Kidney (tissue), 14 donors: ENCODE data around the gene CDK6. TPM values are rescaled to one million over a fixed set of nuclear protein-coding genes. Genes with fewer than 3 reads are reported as not detected.

Source experiments
- DNase-seq, 5 donors: peaks; one replicate each; pipeline ENCODE4 v3.0.0-alpha.2; 2013 to 2020
- FAIRE-seq: peaks from 2 replicates; lab custom pipeline; 2012; peaks lifted over from hg19 to GRCh38; lab: Jason Lieb, UNC
- H3K27ac ChIP-seq, 2 donors: one replicate each; pipeline ENCODE4 v1.7.0; 2013; ENCODE audit warnings: low read depth in 2 of 2, low read length in 2 of 2, inconsistent platforms in 1 of 2
- H3K27me3 ChIP-seq: one replicate; pipeline ENCODE4 v1.7.1; 2013; ENCODE audit warnings: low read length, inconsistent platforms; ENCODE audit not compliant: control insufficient read depth, insufficient read depth
- H3K36me3 ChIP-seq, 3 donors: one replicate each; pipeline versions ENCODE4 v1.7.0 to v1.7.1; 2013; ENCODE audit warnings: low read length in 3 of 3, control low read depth in 1 of 3, inconsistent platforms in 1 of 3; ENCODE audit not compliant: insufficient read depth in 3 of 3, control insufficient read depth in 2 of 3
- H3K4me1 ChIP-seq, 3 donors: one replicate each; pipeline versions ENCODE4 v1.7.0 to v1.7.1; 2013; ENCODE audit warnings: low read length in 3 of 3, inconsistent platforms in 1 of 3, low read depth in 1 of 3; ENCODE audit not compliant: control insufficient read depth in 2 of 3, insufficient read depth in 2 of 3
- H3K4me3 ChIP-seq, 3 donors: one replicate each; pipeline versions ENCODE4 v1.7.0 to v1.8.1; 2013; ENCODE audit warnings: low read length in 3 of 3, control low read depth in 1 of 3, inconsistent platforms in 1 of 3
- H3K9ac ChIP-seq, 3 donors: one replicate each; pipeline versions ENCODE4 v1.7.0 to v1.7.1; 2013; ENCODE audit warnings: low read length in 3 of 3, control low read depth in 1 of 3, inconsistent platforms in 1 of 3
- H3K9me3 ChIP-seq, 3 donors: one replicate each; pipeline versions ENCODE4 v1.7.0 to v1.7.1; 2013; ENCODE audit warnings: low read length in 3 of 3, control low read depth in 1 of 3, inconsistent platforms in 1 of 3; ENCODE audit not compliant: control insufficient read depth in 2 of 3, insufficient read depth in 1 of 3
- CTCF ChIP-seq: IDR thresholded peaks from 3 replicates; pipeline ENCODE4 v1.5.1; 2012; ENCODE audit warnings: mild to moderate bottlenecking, moderate library complexity, borderline replicate concordance; ENCODE audit not compliant: insufficient read depth; ENCODE audit errors: extremely low read depth
- intact Hi-C: fragments of 100-400 bp; cut with DNase I; formaldehyde crosslinking; loops from one replicate; pipeline ENCODE4 v1.11.1; 2022
- polyA plus RNA-seq: library from polyadenylated mRNA; stranded (reverse); fragments of 350-450 nt; fragmentation: Illumina TruSeq; extraction: RNeasy Lipid Tissue Mini Kit (QIAGEN cat#74804); gene quantifications from one replicate; pipeline ENCODE4 v1.2.3, GENCODE V29; 2014; ENCODE audit warnings: low read depth, low replicate concordance; ENCODE audit not compliant: insufficient read depth
- total RNA-seq: library from RNA; stranded (reverse); fragmentation: NEBNext Ultra II Directional; extraction: Animal tissue kit (Norgen Biotek cat#: 25700); gene quantifications from one replicate; pipeline ENCODE4 v1.2.1, GENCODE V29; 2021
- donor health status: control.
- donor health status: control.
- donor health status: control.
- donor health status: control.
- donor health status: control.
- donor health status: DM: yes; HTN: yes; CAD: no.
- donor health status: Normal renal cell carcinoma (clear cell type).

The CDK6 gene
- total and polyA plus RNA-seq, 2 donors from 2014 or later = 3.6 to 20.8 TPM

- H3K36me3 ChIP-seq = no peaks in the 10 kb centered on the region
- DNase-seq = no peak
- H3K9ac ChIP-seq = peak overlapping the region in 1 of 3 donors; percentile 80
- H3K27me3 ChIP-seq = peaks cover 2% of the 10 kb centered on the region
- H3K27ac ChIP-seq = no peak overlapping the region
- H3K4me1 ChIP-seq = peaks cover 0 to 13% (median 10%) of the 10 kb centered on the region in 3 donors
- TF ChIP-seq CTCF = no peak
- no peaks in the 10 kb centered on the region for H3K9me3 ChIP-seq
- intact Hi-C loops = no loop called here
- no peak for FAIRE-seq
- peak overlapping the region in 2 of 3 donors; percentile 82 to 90 for H3K4me3 ChIP-seq
Observed at GRCh38 chr7:92588561-92588960, 247.8 kb downstream of the CDK6 start.

GRCh38 chr7:92586841-92587240, 249.5 kb downstream of the CDK6 start:
- no peak overlapping the region for H3K27ac ChIP-seq
- peaks cover 0 to 13% (median 10%) of the 10 kb centered on the region in 3 donors for H3K4me1 ChIP-seq
- H3K4me3 ChIP-seq = no peak overlapping the region
- no peak overlapping the region for H3K9ac ChIP-seq
- H3K27me3 ChIP-seq = peaks cover 2% of the 10 kb centered on the region
- intact Hi-C loops = no loop called here
- DNase-seq (no peak), FAIRE-seq (no peak)
- no peaks in the 10 kb centered on the region for H3K36me3 ChIP-seq
- no peaks in the 10 kb centered on the region for H3K9me3 ChIP-seq
- no peak for TF ChIP-seq CTCF

GRCh38 chr7:92586403-92586802, 250.0 kb downstream of the CDK6 start:
- no peak for FAIRE-seq
- Histone ChIP-seq H3K27me3 (peaks cover under 1% of the 10 kb centered on the region), H3K36me3 (no peaks in the 10 kb centered on the region), H3K27ac (no peak overlapping the region), H3K4me1 (peaks cover 0 to 13% (median 10%) of the 10 kb centered on the region in 3 donors), H3K9me3 (no peaks in the 10 kb centered on the region), H3K9ac (no peak overlapping the region), H3K4me3 (no peak overlapping the region)
- intact Hi-C loops = no loop called here
- TF ChIP-seq CTCF = no peak
- DNase-seq = no peak

GRCh38 chr7:92584953-92585352, 251.4 kb downstream of the CDK6 start:
- DNase-seq (no peak), FAIRE-seq (no peak)
- TF ChIP-seq CTCF = no peak
- peaks cover 0 to 13% (median 10%) of the 10 kb centered on the region in 3 donors for H3K4me1 ChIP-seq
- H3K4me3 ChIP-seq = no peak overlapping the region
- intact Hi-C loops = no loop called here
- H3K9ac ChIP-seq = no peak overlapping the region
- no peaks in the 10 kb centered on the region for H3K9me3 ChIP-seq
- peaks cover 0 to 12% (median 4%) of the 10 kb centered on the region in 3 donors for H3K36me3 ChIP-seq
- H3K27me3 ChIP-seq = no peaks in the 10 kb centered on the region
- no peak overlapping the region for H3K27ac ChIP-seq
